GM18526 (cell line): ENCODE data around the gene MYL10.

Experiments
- POLR2A ChIP-seq: IDR thresholded peaks from 3 replicates; pipeline ENCODE4 v1.6.1; 2011; ENCODE audit not compliant: insufficient read length; ENCODE audit errors: extremely low read depth

Gene MYL10

GRCh38 chr7:101612885-101613515 is 16.1 kb downstream of the MYL10 start:
- TF ChIP-seq POLR2A = no peak

- TF ChIP-seq POLR2A = no peak
These were observed 20.1 kb downstream of the MYL10 start for GRCh38 chr7:101608772-101609713.

GRCh38 chr7:101606498-101606923 is 22.6 kb downstream of the MYL10 start:
- no peak for TF ChIP-seq POLR2A

GRCh38 chr7:101605611-101606497 is 23.2 kb downstream of the MYL10 start:
- TF ChIP-seq POLR2A = no peak

GRCh38 chr7:101604331-101604933 is 24.7 kb downstream of the MYL10 start:
- TF ChIP-seq POLR2A = no peak

GRCh38 chr7:101602484-101603241 is 26.4 kb downstream of the MYL10 start:
- no peak for TF ChIP-seq POLR2A

- no peak for TF ChIP-seq POLR2A
These were observed 27.0 kb downstream of the MYL10 start for GRCh38 chr7:101602082-101602481.

GRCh38 chr7:101599787-101600186 is 29.3 kb downstream of the MYL10 start:
- no peak for TF ChIP-seq POLR2A

GRCh38 chr7:101598986-101599771 is 29.9 kb downstream of the MYL10 start:
- TF ChIP-seq POLR2A = no peak

GRCh38 chr7:101598422-101598985 is 30.6 kb downstream of the MYL10 start:
- no peak for TF ChIP-seq POLR2A

- no peak for TF ChIP-seq POLR2A
These were observed 31.2 kb downstream of the MYL10 start for GRCh38 chr7:101597941-101598340.

- no peak for TF ChIP-seq POLR2A
These were observed 32.2 kb downstream of the MYL10 start for GRCh38 chr7:101596898-101597297.
